K562 (cell line): ENCODE measurements around the gene DOCK3. TPM values are rescaled to one million over a fixed set of nuclear protein-coding genes. Genes with fewer than 3 reads are reported as not detected.

ENCODE experiments used
- ATAC-seq: fragments of 200-7000 bp; cut with Tn5 transposase; 3 replicates; pipeline ENCODE4 v1.9.1; 2020; ENCODE audit warnings: moderate library complexity
- BruUV-seq: library from RNA; stranded (reverse); fragments of 400-500 nt; replicated peaks from 2 replicates; lab custom pipeline; 2021; lab: Mats Ljungman, UMichigan
- CTCF ChIA-PET: fragments of 300-600 bp; formaldehyde crosslinking; extraction: SDS; loops from one replicate; lab custom pipeline; 2021; ENCODE audit warnings: low intra/inter-chr PET ratio; lab: Yijun Ruan, JAX
- POLR2A ChIA-PET: fragments of 300-600, 350-650 bp; sonication (Branson Sonifier 250); formaldehyde crosslinking; extraction: SDS; loops from one replicate; lab custom pipeline; 2021; ENCODE audit warnings: antibody characterized with exemption, inconsistent platforms; lab: Yijun Ruan, JAX
- DNase-seq, 4 experiments: peaks; one replicate each; pipeline versions ENCODE4 v3.0.0 to v3.0.0-alpha.2; 2011 to 2018; ENCODE audit warnings: low spot score in 3 of 4, mixed read lengths in 3 of 4; ENCODE audit errors: extremely low read depth in 1 of 4
- FAIRE-seq: peaks from 2 replicates; lab custom pipeline; 2011; peaks lifted over from hg19 to GRCh38; lab: Jason Lieb, UNC
- H2AFZ ChIP-seq: 2 replicates; pipeline ENCODE4 v1.6.0; 2011; ENCODE audit warnings: low read depth, low read length, control low read depth, inconsistent platforms
- H3K27ac ChIP-seq: fragments of 200-600 bp; 3 replicates; pipeline ENCODE4 v1.8.0; 2011; ENCODE audit warnings: low read depth, mild to moderate bottlenecking, control low read depth, inconsistent platforms, low read length, moderate library complexity, mixed read lengths; ENCODE audit errors: extremely low read depth
- H3K27me3 ChIP-seq, 2 experiments: fragments of 300-600 bp in 1 of 2; 2 replicates in 1 of 2; 3 replicates in 1 of 2; pipeline versions ENCODE4 v1.6.0 to v1.8.0; 2011; ENCODE audit warnings: inconsistent platforms in 2 of 2, low read length in 2 of 2, mild to moderate bottlenecking in 1 of 2, mixed read lengths in 1 of 2, moderate library complexity in 1 of 2; ENCODE audit not compliant: control insufficient read depth in 2 of 2, insufficient read depth in 2 of 2
- H3K36me3 ChIP-seq: fragments of 300-600 bp; 3 replicates; pipeline ENCODE4 v1.8.0; 2011; ENCODE audit warnings: mild to moderate bottlenecking, low read length, inconsistent platforms; ENCODE audit not compliant: control insufficient read depth, insufficient read depth
- H3K4me1 ChIP-seq, 2 experiments: fragments of 200-600 bp in 1 of 2; replicated peaks in 1 of 2; 2 replicates in 1 of 2; 3 replicates in 1 of 2; pipeline versions ENCODE4 v1.5.1 to v1.8.0; 2011; ENCODE audit warnings: inconsistent platforms in 2 of 2, low read length in 2 of 2, mild to moderate bottlenecking in 1 of 2, mixed read lengths in 1 of 2, moderate library complexity in 1 of 2; ENCODE audit not compliant: control insufficient read depth in 2 of 2, insufficient read depth in 2 of 2
- H3K4me2 ChIP-seq: 2 replicates; pipeline ENCODE4 v1.6.1; 2011; ENCODE audit warnings: low read length, control low read depth, inconsistent platforms, mixed read lengths; ENCODE audit not compliant: insufficient read depth
- H3K4me3 ChIP-seq: fragments of 200-600 bp; sonication (generic), shearing (Covaris generic); 2 replicates; pipeline ENCODE4 v1.5.1; 2016; ENCODE audit warnings: control low read depth, inconsistent platforms
- H3K79me2 ChIP-seq: fragments of 200-600 bp; 3 replicates; pipeline ENCODE4 v1.8.0; 2011; ENCODE audit warnings: low read length, inconsistent platforms; ENCODE audit not compliant: control insufficient read depth, insufficient read depth
- H3K9ac ChIP-seq, 2 experiments: 2 replicates each; pipeline versions ENCODE4 v1.6.0 to v1.6.1; 2011; ENCODE audit warnings: low read depth in 2 of 2, low read length in 2 of 2, control low read depth in 1 of 2, inconsistent platforms in 1 of 2, mild to moderate bottlenecking in 1 of 2, mixed read lengths in 1 of 2; ENCODE audit not compliant: insufficient read depth in 1 of 2
- H3K9me1 ChIP-seq: one replicate; pipeline ENCODE4 v1.6.0; 2011; ENCODE audit warnings: inconsistent platforms, mild to moderate bottlenecking, low read length, moderate library complexity; ENCODE audit not compliant: control insufficient read depth, insufficient read depth
- H3K9me3 ChIP-seq: replicated peaks from 2 replicates; pipeline ENCODE4 v1.5.1; 2011; ENCODE audit warnings: low read depth, low read length, inconsistent platforms; ENCODE audit not compliant: control insufficient read depth, insufficient read depth
- H4K20me1 ChIP-seq: replicated peaks from 2 replicates; pipeline ENCODE4 v1.6.1; 2011; ENCODE audit warnings: low read length, inconsistent platforms, mixed read lengths; ENCODE audit not compliant: control insufficient read depth, insufficient read depth
- HSF4 ChIP-seq: fragments of 250-450 bp; sonication (Bioruptor Pico); IDR thresholded peaks from 2 replicates; pipeline ENCODE4 v2.1.2; 2022; ENCODE audit warnings: mild to moderate bottlenecking, moderate library complexity, borderline replicate concordance
- ILF3 ChIP-seq: fragments of 450-650 bp; IDR thresholded peaks from 2 replicates; pipeline ENCODE4 v1.6.1; 2018; ENCODE audit warnings: antibody characterized with exemption, mild to moderate bottlenecking, moderate library complexity, borderline replicate concordance
- MBD2 ChIP-seq: sonication (generic); IDR thresholded peaks from 2 replicates; pipeline ENCODE4 v1.6.1; 2016; ENCODE audit warnings: low read depth, borderline replicate concordance
- MCM3 ChIP-seq: fragments of 450-650 bp; IDR thresholded peaks from 2 replicates; pipeline ENCODE4 v1.6.1; 2016
- NCOA4 ChIP-seq: fragments of 450-650 bp; IDR thresholded peaks from 2 replicates; pipeline ENCODE4 v1.6.1; 2018; ENCODE audit warnings: mild to moderate bottlenecking; ENCODE audit not compliant: partially characterized antibody
- NCOR1 ChIP-seq: fragments of 450-650 bp; IDR thresholded peaks from 2 replicates; pipeline ENCODE4 v1.6.1; 2016; ENCODE audit warnings: mild to moderate bottlenecking, moderate library complexity
- NFE2L1 ChIP-seq: fragments of 450-650 bp; IDR thresholded peaks from 2 replicates; pipeline ENCODE4 v1.6.1; 2016; ENCODE audit warnings: missing genetic modification characterization, low read depth, mild to moderate bottlenecking, missing compliant biosample characterization, moderate library complexity, borderline replicate concordance
- NFRKB ChIP-seq: fragments of 450-650 bp; IDR thresholded peaks from 2 replicates; pipeline ENCODE4 v1.6.1; 2016; ENCODE audit warnings: low read depth
- PTRF ChIP-seq: fragments of 450-650 bp; IDR thresholded peaks from 2 replicates; pipeline ENCODE4 v1.6.1; 2016; ENCODE audit warnings: mild to moderate bottlenecking, missing genetic modification characterization, missing compliant biosample characterization
- SPI1 ChIP-seq: IDR thresholded peaks from 2 replicates; pipeline ENCODE4 v1.6.1; 2011; ENCODE audit warnings: low read depth, low read length, control low read depth, borderline replicate concordance
- TCF7 ChIP-seq: sonication (generic); IDR thresholded peaks from 2 replicates; pipeline ENCODE4 v1.6.1; 2016; ENCODE audit warnings: antibody characterized with exemption, borderline replicate concordance
- ZNF12 ChIP-seq: sonication (generic); formaldehyde crosslinking; IDR thresholded peaks from 2 replicates; pipeline ENCODE4 v1.4.0; 2020; ENCODE audit warnings: mild to moderate bottlenecking, missing genetic modification reagents
- ZNF253 ChIP-seq: fragments of 250-450 bp; sonication (Bioruptor Pico); conservative IDR thresholded peaks from 2 replicates; pipeline ENCODE4 v1.6.1; 2021; ENCODE audit warnings: mild to moderate bottlenecking
- ZNF3 ChIP-seq: fragments of 250-450 bp; sonication (Bioruptor Pico); IDR thresholded peaks from 2 replicates; pipeline ENCODE4 v1.5.0; 2021; ENCODE audit warnings: mild to moderate bottlenecking, moderate library complexity
- ZNF695 ChIP-seq: fragments of 450-650 bp; formaldehyde crosslinking; IDR thresholded peaks from 2 replicates; pipeline ENCODE4 v1.4.0; 2020; ENCODE audit warnings: mild to moderate bottlenecking, moderate library complexity
- in situ Hi-C: fragments of 300-500 bp; cut with MboI; formaldehyde crosslinking; loops from 4 replicates; pipeline ENCODE4 v1.15.0; 2018; ENCODE audit warnings: inconsistent platforms, mixed read lengths
- intact Hi-C: fragments of 100-400 bp; cut with micrococcal nuclease; formaldehyde crosslinking; loops from 2 replicates; pipeline ENCODE4 v1.14.2; 2022
- polyA plus RNA-seq, 8 experiments: library from polyadenylated mRNA; depleted of rRNA in 4 of 8; stranded (reverse) in 5 of 8; unstranded in 3 of 8; fragments of >200 nt; fragmentation: Nextera tagmentation in 2 of 8; fragmentation: Illumina TruSeq in 1 of 8; extraction: Ambion mirVana in 2 of 8; extraction: Trizol in 1 of 8; gene quantifications; 2 replicates each; pipeline versions ENCODE4 v1.2.1 to v1.2.3, GENCODE V29; 2011 to 2014; ENCODE audit warnings: inconsistent platforms in 1 of 8, missing spikeins in 1 of 8
- total RNA-seq, 7 experiments: library from RNA; depleted of rRNA in 6 of 7; stranded (reverse); fragments of >200 nt in 6 of 7; fragmentation: Illumina TruSeq in 2 of 7; extraction: Trizol in 2 of 7; gene quantifications; 2 replicates each; pipeline versions ENCODE4 v1.2.1 to v1.2.3, GENCODE V29; 2011 to 2021; ENCODE audit warnings: low replicate concordance in 1 of 7
- TF ChIP-seq, protein P1 (sequence below): fragments of 250-450 bp; sonication (Bioruptor Pico); IDR thresholded peaks from 2 replicates; pipeline ENCODE4 v1.8.0; 2021; ENCODE audit warnings: moderate library complexity, mild to moderate bottlenecking, inconsistent platforms
- TF ChIP-seq, protein P2 (sequence below): fragments of 250-450 bp; sonication (Bioruptor Pico); IDR thresholded peaks from 2 replicates; pipeline ENCODE4 v1.4.0; 2020; ENCODE audit warnings: mild to moderate bottlenecking, moderate library complexity
- TF ChIP-seq, protein P3 (sequence below), 3 experiments: fragments of 200-800 bp in 1 of 3; sonication (Bioruptor generic) in 1 of 3; sonication (generic) in 1 of 3; formaldehyde crosslinking in 1 of 3; IDR thresholded peaks; 2 replicates each; pipeline versions ENCODE4 v1.6.1 to v1.8.0; 2016 to 2022; ENCODE audit warnings: mild to moderate bottlenecking in 2 of 3, missing compliant biosample characterization in 2 of 3, missing genetic modification characterization in 2 of 3, missing genetic modification reagents in 1 of 3
- TF ChIP-seq, protein P4 (sequence below): fragments of 200-400 bp; formaldehyde crosslinking; IDR thresholded peaks from 2 replicates; pipeline ENCODE4 v1.6.1; 2017; ENCODE audit warnings: mild to moderate bottlenecking, low read depth, low read length, moderate library complexity

Gene DOCK3
- total and polyA plus RNA-seq, 9 of the 15 experiments (the other 6 are each of a cell fraction or from before 2014, with no cell fraction given), result under 0.01 to 0.03 (median 0.01) TPM; not detected in 4

DNA sequence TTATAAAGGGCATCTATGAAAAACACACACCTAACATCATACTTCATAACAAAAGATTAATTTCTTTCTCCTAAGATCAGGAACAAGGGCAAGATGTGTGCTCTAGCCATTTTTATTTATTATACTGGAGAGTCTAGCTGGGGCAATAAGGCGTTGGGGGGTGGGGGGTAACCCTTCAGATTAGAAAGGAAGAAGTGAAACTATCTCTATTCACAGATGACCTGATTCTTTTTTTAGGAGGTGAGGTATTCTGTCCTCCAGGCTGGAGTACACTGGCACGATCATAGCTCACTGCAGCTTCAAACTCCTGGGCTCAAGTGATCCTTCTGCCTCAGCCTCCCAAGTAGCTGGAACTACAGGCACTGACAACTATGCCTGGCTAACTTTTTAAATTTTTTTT, 620.9 kb downstream of the DOCK3 start (continued):
- TF ChIP-seq, protein P1, sequence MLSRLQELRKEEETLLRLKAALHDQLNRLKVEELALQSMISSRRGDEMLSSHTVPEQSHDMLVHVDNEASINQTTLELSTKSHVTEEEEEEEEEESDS, result no peak
- TF ChIP-seq ZNF3 (CRISPR knock-in tag) (no peak), NFE2L1 (tag) (no peak), PTRF (tag) (no peak), ILF3 (no peak)

DNA sequence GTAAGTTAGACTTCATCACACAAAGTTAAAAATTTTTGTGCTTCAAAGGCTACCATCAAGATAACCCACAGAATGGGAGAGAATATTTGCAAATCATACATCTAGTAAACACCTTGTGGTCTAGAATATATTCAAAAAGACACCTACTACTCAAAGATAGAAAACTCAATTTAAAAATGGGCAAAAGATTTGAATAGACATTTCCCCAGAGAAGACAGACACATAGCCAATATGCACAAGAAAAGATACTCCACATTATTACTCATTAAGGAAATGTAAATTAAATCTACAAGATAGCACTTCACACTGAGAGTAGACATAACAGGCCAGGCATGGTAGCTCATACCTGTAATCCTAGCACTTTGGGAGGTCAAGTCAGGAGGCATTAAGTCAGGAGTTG, 622.6 kb downstream of the DOCK3 start:
- intact Hi-C loops (no loop called here), in situ Hi-C loops (no loop called here)
- Histone ChIP-seq H3K9me1 (no peaks in the 10 kb centered on the region), H3K4me3 (no peak overlapping the region), H3K4me2 (no peak overlapping the region), H3K27me3 (no peaks in the 10 kb centered on the region), H3K79me2 (no peaks in the 10 kb centered on the region), H3K9ac (no peak overlapping the region), H2AFZ (no peak overlapping the region), H3K36me3 (no peaks in the 10 kb centered on the region), H3K27ac (no peak overlapping the region), H4K20me1 (no peaks in the 10 kb centered on the region), H3K4me1 (no peaks in the 10 kb centered on the region), H3K9me3 (no peaks in the 10 kb centered on the region)
- no peak for FAIRE-seq
- CTCF ChIA-PET, result no interaction called here
- ATAC-seq, result no peak
- POLR2A ChIA-PET, result no interaction called here
- DNase-seq, result no peak
- no TSS peak for BruUV-seq
- TF ChIP-seq NCOA4, result no peak
- TF ChIP-seq HSF4 (CRISPR knock-in tag), result no peak
- TF ChIP-seq ZNF253 (CRISPR knock-in tag), result no peak
- no peak for TF ChIP-seq MBD2
- no peak for TF ChIP-seq PTRF (tag)
- TF ChIP-seq NCOR1, result no peak
- TF ChIP-seq TCF7, result no peak
- no peak for TF ChIP-seq NFRKB
- TF ChIP-seq, protein P2, sequence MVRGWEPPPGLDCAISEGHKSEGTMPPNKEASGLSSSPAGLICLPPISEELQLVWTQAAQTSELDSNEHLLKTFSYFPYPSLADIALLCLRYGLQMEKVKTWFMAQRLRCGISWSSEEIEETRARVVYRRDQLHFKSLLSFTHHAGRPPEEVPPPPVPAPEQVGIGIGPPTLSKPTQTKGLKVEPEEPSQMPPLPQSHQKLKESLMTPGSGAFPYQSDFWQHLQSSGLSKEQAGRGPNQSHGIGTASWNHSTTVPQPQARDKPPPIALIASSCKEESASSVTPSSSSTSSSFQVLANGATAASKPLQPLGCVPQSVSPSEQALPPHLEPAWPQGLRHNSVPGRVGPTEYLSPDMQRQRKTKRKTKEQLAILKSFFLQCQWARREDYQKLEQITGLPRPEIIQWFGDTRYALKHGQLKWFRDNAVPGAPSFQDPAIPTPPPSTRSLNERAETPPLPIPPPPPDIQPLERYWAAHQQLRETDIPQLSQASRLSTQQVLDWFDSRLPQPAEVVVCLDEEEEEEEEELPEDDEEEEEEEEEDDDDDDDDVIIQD (CRISPR knock-in tag), result no peak
- TF ChIP-seq, protein P3, sequence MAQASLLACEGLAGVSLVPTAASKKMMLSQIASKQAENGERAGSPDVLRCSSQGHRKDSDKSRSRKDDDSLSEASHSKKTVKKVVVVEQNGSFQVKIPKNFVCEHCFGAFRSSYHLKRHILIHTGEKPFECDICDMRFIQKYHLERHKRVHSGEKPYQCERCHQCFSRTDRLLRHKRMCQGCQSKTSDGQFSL (CRISPR knock-in tag; IDR thresholded peaks at IDR 0.05), result no peak
- TF ChIP-seq, protein P3 (tag; IDR thresholded peaks at IDR 0.05), result no peak
- TF ChIP-seq ZNF695 (CRISPR knock-in tag), result no peak
- no peak for TF ChIP-seq MCM3
- TF ChIP-seq, protein P4, sequence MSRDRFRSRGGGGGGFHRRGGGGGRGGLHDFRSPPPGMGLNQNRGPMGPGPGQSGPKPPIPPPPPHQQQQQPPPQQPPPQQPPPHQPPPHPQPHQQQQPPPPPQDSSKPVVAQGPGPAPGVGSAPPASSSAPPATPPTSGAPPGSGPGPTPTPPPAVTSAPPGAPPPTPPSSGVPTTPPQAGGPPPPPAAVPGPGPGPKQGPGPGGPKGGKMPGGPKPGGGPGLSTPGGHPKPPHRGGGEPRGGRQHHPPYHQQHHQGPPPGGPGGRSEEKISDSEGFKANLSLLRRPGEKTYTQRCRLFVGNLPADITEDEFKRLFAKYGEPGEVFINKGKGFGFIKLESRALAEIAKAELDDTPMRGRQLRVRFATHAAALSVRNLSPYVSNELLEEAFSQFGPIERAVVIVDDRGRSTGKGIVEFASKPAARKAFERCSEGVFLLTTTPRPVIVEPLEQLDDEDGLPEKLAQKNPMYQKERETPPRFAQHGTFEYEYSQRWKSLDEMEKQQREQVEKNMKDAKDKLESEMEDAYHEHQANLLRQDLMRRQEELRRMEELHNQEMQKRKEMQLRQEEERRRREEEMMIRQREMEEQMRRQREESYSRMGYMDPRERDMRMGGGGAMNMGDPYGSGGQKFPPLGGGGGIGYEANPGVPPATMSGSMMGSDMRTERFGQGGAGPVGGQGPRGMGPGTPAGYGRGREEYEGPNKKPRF, result no peak
- no peak for TF ChIP-seq ZNF12 (CRISPR knock-in tag)
- TF ChIP-seq SPI1, result no peak
